ENCODE data around the gene CA5B. TPM values are rescaled to one million over a fixed set of nuclear protein-coding genes. Genes with fewer than 3 reads are reported as not detected.
A peak's percentile ranks its signal among the peaks of the same experiment; 100 is the strongest.
"Not testable (repeated sequence)": the region's sequence is repeated elsewhere in the genome, so short reads cannot be mapped to it uniquely, and the experiment has no call there.

CA5B gene
- total RNA-seq, 2 experiments from 2014 or later, result 5.4 to 5.9 TPM

DNA sequence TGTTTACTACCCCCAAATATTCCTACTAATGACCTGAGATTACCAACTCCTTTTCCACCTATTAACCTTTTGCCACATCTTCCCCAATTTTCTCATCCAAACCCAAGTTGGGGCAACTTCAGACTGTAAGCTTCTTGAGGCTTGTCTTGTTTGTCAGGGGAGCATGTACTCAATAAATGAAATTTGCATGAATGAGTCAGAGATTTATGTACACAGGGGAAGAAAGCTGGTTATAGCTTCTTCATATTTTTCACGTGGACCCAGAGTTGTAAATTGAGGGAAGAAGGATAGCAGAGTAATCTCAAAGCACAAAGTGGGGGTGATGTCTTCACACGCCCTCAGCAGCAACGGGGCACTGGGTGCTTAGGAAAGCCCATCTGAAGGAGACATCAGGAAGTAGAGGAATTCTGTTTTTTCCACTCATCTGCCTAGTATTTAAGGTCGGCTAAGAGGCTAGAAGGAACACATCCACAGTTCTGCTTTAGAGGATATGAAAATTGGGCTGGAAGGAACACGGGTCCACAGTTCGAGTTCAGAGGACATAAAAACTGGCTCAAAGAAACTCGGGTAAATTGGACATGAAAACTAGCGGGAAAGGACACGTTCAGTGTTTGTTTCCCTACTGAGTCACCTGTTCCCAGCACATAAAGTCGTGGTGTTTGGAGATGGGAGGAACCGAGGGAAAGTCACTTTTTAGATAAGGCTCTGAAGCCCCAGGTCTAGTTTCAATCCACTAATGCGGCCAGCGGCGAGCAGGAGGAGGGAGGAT is 696 bp upstream of the CA5B start:
- DNase-seq, result no peak
- peak overlapping the region; percentile 54 for H3K27ac Mint-ChIP-seq
- H3K4me3 Mint-ChIP-seq, result peak overlapping the region; percentile 83
- no peaks in the 10 kb centered on the region for H3K9me3 Mint-ChIP-seq
- H3K27me3 Mint-ChIP-seq, result no peaks in the 10 kb centered on the region
- H3K4me1 Mint-ChIP-seq, result peaks cover 19% of the 10 kb centered on the region
- H3K36me3 Mint-ChIP-seq, result peaks cover 6% of the 10 kb centered on the region

DNA sequence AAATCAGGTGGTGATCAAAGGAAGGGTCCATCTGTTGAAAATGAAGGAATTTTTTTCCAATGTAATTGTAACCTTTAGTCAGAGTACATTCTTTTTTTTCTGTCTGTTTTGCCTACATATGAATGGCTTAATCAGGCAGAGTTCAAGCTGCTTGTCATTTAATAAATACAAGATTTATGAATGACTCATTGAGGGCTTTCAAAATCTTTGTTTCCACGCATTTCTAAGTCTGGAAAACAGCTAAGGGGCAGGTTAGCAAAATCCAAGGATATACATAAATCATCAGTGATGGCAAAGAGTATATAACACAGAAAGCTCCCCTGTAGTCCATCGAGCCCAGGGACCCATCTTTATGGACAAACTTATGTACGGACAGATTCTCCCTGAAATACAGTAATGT is 1.8 kb downstream of the CA5B start:
- Mint-ChIP-seq H3K27me3 (no peaks in the 10 kb centered on the region), H3K36me3 (peaks cover 18% of the 10 kb centered on the region), H3K4me1 (peaks cover 23% of the 10 kb centered on the region), H3K27ac (no peak overlapping the region), H3K4me3 (no peak overlapping the region), H3K9me3 (no peaks in the 10 kb centered on the region)
- no peak for DNase-seq

DNA sequence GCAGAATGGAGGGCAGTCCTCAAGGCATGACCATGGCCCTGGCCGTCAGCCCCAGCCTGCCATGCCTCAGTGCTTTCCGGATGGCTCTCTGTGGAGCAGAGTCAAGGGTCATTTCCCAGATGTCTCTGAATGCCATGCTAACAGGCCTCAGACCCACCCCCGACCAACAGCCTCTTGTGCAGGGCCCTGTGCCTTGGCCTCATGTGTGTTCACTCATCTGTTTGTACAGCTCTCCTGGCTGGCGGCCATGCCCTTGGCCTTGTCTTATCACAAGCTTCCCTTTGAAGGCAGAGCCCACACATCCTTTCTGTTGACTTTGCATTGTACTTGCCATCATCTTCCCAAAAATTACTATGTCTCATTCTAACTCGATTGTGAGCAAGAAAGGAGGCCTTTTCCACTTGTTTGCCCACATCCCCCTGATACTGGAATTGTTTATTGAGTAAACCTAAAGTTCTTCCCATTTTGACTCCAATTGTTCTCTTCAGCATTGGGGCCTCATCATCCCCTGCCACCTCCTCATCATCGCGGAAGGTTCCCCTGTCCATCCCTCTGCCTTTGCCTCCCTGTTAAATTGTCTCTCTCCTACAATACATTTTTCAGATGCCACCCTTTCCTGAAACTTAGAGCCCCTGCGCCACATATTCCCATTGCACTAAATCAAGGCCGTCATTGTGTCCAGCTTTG is 6.3 kb downstream of the CA5B start:
- peaks cover 32% of the 10 kb centered on the region for H3K36me3 Mint-ChIP-seq
- H3K27ac Mint-ChIP-seq, result no peak overlapping the region
- H3K4me3 Mint-ChIP-seq, result no peak overlapping the region
- peaks cover 32% of the 10 kb centered on the region for H3K4me1 Mint-ChIP-seq
- no peaks in the 10 kb centered on the region for H3K27me3 Mint-ChIP-seq
- DNase-seq, result no peak
- H3K9me3 Mint-ChIP-seq, result no peaks in the 10 kb centered on the region

DNA sequence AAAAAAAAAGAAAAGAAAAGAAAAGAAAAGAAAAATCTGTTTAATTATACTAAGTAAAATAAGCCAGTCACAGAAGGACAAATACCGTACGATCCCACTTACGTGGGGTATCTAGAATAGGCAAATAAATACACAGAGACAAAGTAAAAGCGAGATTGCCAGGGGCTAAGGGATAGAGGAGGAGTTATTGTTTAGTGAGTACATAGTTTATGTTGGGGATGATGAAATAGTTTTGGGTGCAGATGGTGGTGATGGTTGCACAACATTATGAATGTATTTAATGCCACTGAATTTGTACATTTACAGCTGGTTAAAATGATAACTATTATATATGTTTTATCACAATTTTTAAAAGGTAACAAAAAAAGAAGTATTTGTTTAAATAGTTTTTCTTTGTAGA is 7.1 kb downstream of the CA5B start:
- Mint-ChIP-seq H3K27ac (peak overlapping the region; percentile 47), H3K4me1 (peaks cover 33% of the 10 kb centered on the region), H3K9me3 (no peaks in the 10 kb centered on the region), H3K27me3 (no peaks in the 10 kb centered on the region), H3K4me3 (no peak overlapping the region), H3K36me3 (peaks cover 32% of the 10 kb centered on the region)
- no peak for DNase-seq

DNA sequence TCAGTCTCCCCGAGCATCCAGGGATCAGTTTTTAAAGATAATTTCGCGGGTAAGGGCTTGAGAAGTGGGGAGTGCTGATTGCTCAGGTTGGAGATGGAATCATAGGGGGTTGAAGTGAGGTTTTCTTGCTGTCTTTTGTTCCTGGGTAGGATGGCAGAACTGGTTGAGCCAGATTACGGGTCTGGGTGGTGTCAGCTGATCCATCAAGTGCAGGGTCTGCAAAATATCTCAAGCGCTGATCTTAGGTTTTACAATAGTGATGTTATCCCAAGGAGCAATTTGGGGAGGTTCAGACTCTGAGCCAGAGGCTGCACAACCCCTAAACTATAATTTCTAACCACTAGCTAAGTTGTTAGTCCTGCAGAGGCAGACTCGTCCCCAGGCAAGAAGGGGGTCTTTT is 8.6 kb downstream of the CA5B start:
- Mint-ChIP-seq H3K36me3 (peaks cover 37% of the 10 kb centered on the region), H3K4me1 (peaks cover 45% of the 10 kb centered on the region), H3K27ac (peak overlapping the region; percentile 20)
- H3K9me3 Mint-ChIP-seq, H3K4me3 Mint-ChIP-seq, DNase-seq, H3K27me3 Mint-ChIP-seq: not testable (repeated sequence)

DNA sequence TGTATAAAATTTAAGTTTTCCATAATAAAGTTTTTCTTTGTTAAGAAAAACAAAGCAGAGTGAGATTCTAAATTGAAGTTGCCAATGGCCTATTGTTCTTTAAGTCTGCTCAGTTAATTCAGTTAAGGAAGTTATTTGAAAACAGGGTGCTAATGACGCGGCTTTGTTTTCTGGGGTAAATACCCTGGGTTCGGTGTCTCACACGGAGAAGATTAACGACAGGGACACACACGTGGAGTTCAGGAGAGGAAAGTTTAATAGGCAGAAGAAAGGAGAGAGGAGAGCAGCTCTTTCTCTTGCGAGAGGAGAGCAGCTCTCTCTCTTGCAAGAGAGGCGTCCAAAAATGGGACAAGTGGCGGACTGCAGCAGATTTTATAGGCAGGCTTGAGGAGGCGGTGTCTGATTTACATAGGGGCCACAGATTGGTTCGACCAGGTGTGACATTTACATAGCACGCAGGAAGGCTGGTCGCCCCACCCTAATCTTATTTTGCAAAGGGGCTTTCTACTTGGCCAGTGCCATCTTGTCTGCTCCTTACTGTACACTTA is 9.6 kb downstream of the CA5B start:
- no peak overlapping the region for H3K4me3 Mint-ChIP-seq
- H3K27ac Mint-ChIP-seq, result no peak overlapping the region
- no peaks in the 10 kb centered on the region for H3K9me3 Mint-ChIP-seq
- H3K36me3 Mint-ChIP-seq, result peaks cover 29% of the 10 kb centered on the region
- DNase-seq, result no peak
- H3K27me3 Mint-ChIP-seq, result no peaks in the 10 kb centered on the region
- peaks cover 48% of the 10 kb centered on the region for H3K4me1 Mint-ChIP-seq

DNA sequence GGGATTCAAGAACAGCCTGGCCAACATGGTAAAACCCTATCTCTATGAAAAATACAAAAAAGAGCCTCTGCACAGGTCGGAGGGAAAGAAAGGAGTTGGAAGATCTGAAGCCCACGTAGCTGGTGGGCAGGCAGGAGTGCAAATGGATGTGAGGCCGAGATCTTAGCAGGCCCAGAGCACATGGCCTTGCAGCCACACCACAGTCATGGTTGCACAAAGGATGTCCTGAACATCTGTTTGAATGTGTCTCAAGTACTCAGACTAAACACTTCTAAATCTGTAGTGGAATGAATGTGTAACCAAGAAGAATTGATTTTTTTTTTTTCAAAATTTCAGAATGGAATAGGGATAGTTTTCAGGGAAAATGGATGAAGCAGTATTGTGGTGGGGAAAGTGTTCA is 10.8 kb downstream of the CA5B start:
- DNase-seq, result no peak
- H3K4me1 Mint-ChIP-seq, result peaks cover 53% of the 10 kb centered on the region
- peaks cover 24% of the 10 kb centered on the region for H3K36me3 Mint-ChIP-seq
- no peaks in the 10 kb centered on the region for H3K27me3 Mint-ChIP-seq
- H3K9me3 Mint-ChIP-seq, result no peaks in the 10 kb centered on the region
- H3K4me3 Mint-ChIP-seq, result no peak overlapping the region
- H3K27ac Mint-ChIP-seq, result peak overlapping the region; percentile 92

DNA sequence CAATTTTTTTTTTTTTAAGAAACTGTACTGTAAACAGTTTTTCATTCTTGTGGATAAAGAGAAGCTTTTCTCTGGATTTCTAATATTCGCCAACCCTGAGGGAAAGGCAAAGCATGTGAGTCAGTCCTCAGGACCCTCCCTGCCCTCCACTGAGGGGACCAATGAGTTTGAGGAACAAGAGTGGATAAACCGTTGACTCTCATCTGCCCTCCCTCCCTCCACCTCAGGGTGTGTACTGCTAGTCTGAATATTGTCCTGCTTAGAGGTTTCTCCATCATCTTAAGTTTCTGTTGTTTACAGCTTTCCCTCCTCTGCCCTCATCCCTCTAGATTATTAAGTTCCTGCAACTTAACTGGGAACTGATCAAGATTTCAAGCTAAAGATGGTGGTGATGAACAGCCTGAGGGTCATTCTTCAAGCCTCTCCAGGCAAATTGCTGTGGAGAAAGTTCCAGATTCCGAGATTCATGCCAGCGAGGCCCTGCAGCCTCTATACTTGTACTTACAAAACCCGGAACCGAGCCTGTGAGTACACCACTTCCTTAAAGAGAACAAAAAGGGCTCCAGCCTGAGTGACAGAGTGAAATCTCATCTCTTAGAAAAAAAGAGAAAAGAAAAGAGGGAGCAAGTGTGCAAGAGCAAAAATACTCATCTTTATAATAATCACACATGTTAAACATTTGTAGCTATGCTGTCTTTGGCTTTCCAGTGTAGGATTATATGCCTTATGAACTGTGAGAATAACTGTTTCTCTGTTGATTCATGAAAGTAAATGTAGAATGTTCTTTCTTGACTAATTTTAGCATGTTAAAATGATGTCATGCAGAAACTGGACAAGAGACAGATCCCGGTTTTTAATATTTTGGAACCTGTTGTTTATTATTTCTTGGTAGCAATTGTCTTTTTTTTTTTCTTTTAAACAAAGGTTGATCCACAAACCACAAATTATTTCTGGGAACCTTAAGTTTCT is 11.9 kb downstream of the CA5B start:
- no peaks in the 10 kb centered on the region for H3K27me3 Mint-ChIP-seq
- H3K9me3 Mint-ChIP-seq, result no peaks in the 10 kb centered on the region
- no peak for DNase-seq
- peaks cover 19% of the 10 kb centered on the region for H3K36me3 Mint-ChIP-seq
- H3K4me3 Mint-ChIP-seq, result peak overlapping the region; percentile 42
- H3K4me1 Mint-ChIP-seq, result peaks cover 54% of the 10 kb centered on the region
- peak overlapping the region; percentile 92 for H3K27ac Mint-ChIP-seq

DNA sequence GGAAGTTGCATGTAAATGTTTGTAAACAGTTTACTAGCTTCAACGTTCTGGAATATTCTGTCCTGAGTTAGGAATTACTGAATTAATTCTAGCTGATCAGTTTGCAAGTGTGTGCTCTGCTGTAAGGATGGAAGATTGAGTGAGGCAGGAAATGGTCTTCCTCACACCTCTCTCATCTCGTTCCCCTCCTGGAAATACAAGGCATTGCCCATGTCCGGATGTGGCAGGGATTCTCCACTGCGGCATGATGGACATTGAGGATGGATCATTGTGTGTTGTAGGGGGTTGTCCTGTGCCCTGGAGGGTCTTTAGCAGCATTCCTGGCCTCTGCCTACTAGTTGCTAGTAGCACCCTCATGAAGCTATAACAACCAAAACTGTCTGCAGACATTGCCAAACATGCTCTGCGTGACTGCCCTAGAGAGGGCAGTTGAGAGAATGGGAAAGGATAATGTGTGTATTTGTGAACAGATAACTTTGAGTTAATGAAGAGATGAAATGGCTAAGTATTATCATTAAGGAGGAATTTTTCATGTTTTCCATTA is 12.6 kb downstream of the CA5B start:
- peak overlapping the region; percentile 92 for H3K27ac Mint-ChIP-seq
- DNase-seq, result no peak
- peaks cover 19% of the 10 kb centered on the region for H3K36me3 Mint-ChIP-seq
- H3K9me3 Mint-ChIP-seq, result no peaks in the 10 kb centered on the region
- H3K4me3 Mint-ChIP-seq, result peak overlapping the region; percentile 59
- H3K27me3 Mint-ChIP-seq, result no peaks in the 10 kb centered on the region
- peaks cover 54% of the 10 kb centered on the region for H3K4me1 Mint-ChIP-seq

DNA sequence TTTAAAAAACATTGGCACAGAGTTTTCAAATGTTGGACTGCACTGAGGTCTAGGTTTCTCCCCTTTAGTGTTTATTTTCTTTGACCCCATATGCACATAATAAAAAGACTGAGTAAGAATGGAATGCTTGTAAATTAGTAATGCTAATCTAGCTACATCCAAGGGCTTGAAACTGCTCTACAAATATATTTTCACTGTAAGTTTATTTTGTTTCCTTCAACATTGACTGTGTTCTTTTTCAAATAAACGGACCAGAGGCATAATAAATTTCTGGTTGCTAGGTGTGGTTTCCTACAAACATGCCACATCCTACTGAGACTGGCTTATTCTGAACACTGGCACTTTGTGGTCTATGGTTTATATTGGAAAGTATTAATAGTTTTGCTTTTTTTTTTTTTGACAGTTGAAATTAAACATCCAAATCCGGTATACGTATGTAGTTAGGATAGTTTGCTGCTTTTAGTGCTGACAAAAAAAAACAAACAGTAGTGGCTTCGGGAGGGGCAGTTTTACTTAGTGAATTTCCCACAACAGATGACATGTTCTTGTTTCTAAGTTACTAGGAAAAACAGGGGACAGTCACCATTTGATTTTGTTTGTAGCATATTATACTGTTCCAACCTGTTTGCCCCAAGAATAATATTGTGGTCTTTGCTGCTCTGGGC is 13.2 kb downstream of the CA5B start:
- no peak for DNase-seq
- peak overlapping the region; percentile 59 for H3K4me3 Mint-ChIP-seq
- H3K9me3 Mint-ChIP-seq, result no peaks in the 10 kb centered on the region

DNA sequence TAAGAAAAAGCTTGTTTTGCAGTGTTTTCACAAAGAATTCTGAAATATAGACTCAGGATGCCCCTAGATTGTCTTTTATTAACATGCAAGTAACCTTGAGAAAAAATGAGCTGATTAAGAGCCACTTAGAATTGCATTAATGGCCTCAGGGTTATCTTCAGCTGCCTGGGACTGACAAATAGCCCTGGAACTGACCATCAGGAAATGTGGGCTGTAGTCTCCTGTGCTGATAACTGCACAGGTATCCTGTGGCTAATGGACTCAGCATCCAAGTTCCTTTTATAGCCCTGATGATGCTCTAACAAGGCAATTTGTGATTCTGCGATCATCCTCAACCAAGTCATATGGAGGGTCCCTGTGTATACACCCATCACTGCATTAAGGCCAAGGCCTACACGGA is 17.0 kb downstream of the CA5B start:
- peaks cover 47% of the 10 kb centered on the region for H3K4me1 Mint-ChIP-seq
- H3K27me3 Mint-ChIP-seq, result no peaks in the 10 kb centered on the region
- H3K9me3 Mint-ChIP-seq, result no peaks in the 10 kb centered on the region
- no peak overlapping the region for H3K27ac Mint-ChIP-seq
- DNase-seq, result no peak
- H3K36me3 Mint-ChIP-seq, result peaks cover 8% of the 10 kb centered on the region
- no peak overlapping the region for H3K4me3 Mint-ChIP-seq

More for the DNA sequence above, 13.2 kb downstream of the CA5B start:
- H3K27ac Mint-ChIP-seq, result peak overlapping the region; percentile 92
- H3K27me3 Mint-ChIP-seq, result no peaks in the 10 kb centered on the region
- H3K36me3 Mint-ChIP-seq, result peaks cover 18% of the 10 kb centered on the region
- peaks cover 56% of the 10 kb centered on the region for H3K4me1 Mint-ChIP-seq

DNA sequence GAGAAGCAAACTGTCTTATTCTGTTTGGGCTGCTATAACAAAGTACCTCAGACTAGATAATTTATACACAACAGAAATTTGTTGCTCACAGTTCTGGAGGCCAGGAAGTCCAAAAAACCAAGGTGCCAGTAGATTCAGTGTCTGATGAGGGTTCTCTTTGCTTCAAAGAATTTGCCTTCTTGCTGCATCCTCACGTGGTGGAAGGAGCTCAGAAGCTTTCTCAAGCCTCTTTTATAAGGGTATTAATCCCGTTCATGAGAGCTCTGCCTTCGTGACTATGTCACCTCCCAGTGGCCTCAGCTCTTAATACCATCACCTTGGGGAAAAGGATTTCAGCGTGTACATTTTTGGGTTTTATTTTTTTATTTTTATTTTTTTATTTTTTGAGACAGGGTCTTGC is 20.1 kb downstream of the CA5B start:
- no peak for DNase-seq
- Mint-ChIP-seq H3K4me1 (peaks cover 33% of the 10 kb centered on the region), H3K27me3 (no peaks in the 10 kb centered on the region), H3K9me3 (no peaks in the 10 kb centered on the region), H3K27ac (peak overlapping the region; percentile 83), H3K4me3 (no peak overlapping the region), H3K36me3 (peaks cover 3% of the 10 kb centered on the region)

DNA sequence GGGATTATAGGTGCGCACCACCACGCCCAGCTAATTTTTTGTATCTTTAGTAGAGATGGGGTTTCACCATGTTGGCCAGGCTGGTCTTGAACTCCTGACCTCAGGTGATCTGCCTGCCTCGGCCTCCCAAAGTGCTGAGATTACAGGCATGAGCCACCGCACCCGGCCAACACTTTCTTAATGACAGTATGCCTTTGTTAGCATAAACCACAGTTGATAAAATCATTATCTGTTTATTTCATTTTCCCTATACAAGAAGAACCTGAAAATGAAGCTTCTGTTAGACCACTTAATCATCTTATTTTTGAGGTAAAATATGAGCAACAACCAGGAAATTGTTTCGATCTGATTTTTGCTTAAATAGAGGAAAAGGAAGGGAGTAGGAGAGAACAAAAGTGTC is 21.8 kb downstream of the CA5B start:
- H3K9me3 Mint-ChIP-seq, H3K27me3 Mint-ChIP-seq, H3K36me3 Mint-ChIP-seq, DNase-seq, H3K4me3 Mint-ChIP-seq: not testable (repeated sequence)
- Mint-ChIP-seq H3K27ac (peak overlapping the region; percentile 73), H3K4me1 (peaks cover 27% of the 10 kb centered on the region)

DNA sequence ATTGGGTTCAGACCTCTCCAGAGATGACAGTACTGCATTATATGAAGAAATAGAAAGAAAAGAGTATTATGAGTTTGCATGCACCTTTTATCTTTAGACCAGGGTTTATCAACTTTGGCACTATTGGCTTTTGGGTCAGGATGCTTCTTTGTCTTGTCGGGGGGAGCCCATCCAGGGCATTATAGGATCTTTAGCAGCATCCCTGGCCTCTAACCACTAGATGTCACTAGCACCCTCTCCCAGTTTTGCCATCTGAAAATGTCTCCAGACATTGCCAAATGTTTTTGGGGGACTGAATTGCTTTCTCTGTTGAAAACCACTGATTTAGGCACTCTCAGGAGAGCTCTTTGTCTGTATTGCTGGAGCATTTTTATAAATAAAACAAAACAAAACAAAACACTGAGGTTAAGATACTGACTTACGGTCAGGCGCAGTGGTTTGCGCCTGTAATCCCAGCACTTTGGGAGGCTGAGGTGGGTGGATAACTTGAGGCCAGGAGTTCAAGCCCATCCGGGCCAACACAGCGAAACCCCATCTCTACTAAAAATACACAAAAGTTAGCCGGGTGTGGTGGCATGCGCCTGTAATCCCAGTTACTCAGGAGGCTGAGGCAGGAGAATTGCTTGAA is 23.6 kb downstream of the CA5B start:
- peak overlapping the region; percentile 29 for H3K27ac Mint-ChIP-seq
- H3K4me3 Mint-ChIP-seq, result no peak overlapping the region
- H3K27me3 Mint-ChIP-seq, result no peaks in the 10 kb centered on the region
- DNase-seq, result peak; percentile 15
- peaks cover 23% of the 10 kb centered on the region for H3K4me1 Mint-ChIP-seq
- H3K36me3 Mint-ChIP-seq, result no peaks in the 10 kb centered on the region
- H3K9me3 Mint-ChIP-seq, result no peaks in the 10 kb centered on the region
